Suppressor macrophage treated with lipopolysaccharide for 4 hours (primary cell): ENCODE data around the gene TP53.
"Not testable (repeated sequence)": the region's sequence is repeated elsewhere in the genome, so short reads cannot be mapped to it uniquely, and the experiment has no call there.

Experiments used
- DNase-seq: peaks from one replicate; pipeline ENCODE4 v3.0.0-alpha.2; 2020

TP53 gene

GRCh38 chr17:7629939-7630571, 57.2 kb downstream of the TP53 start, which contains the start of gene SHBG:
Gene SHBG (plus strand): TSS chr17:7630135. CDS start chr17:7630173, 38 bp downstream.
- DNase-seq = no peak

GRCh38 chr17:7627250-7628121, 59.8 kb downstream of the TP53 start, which contains the start of gene SAT2:
Gene SAT2 (minus strand): TSS chr17:7627821. CDS start chr17:7627635, 186 bp downstream.
- peak; percentile 94 for DNase-seq

- DNase-seq = no peak
Measured at GRCh38 chr17:7626956-7627249, 60.4 kb downstream of the TP53 start.

- peak; percentile 82 for DNase-seq
Measured at GRCh38 chr17:7626307-7626706, 61.0 kb downstream of the TP53 start.

GRCh38 chr17:7625749-7626148, 61.5 kb downstream of the TP53 start:
- DNase-seq = not testable (repeated sequence)

- no peak for DNase-seq
Measured at GRCh38 chr17:7623661-7624060, 63.6 kb downstream of the TP53 start.

GRCh38 chr17:7620835-7621234, 66.5 kb downstream of the TP53 start:
- no peak for DNase-seq

- DNase-seq = no peak
Measured at GRCh38 chr17:7618608-7619007, 68.7 kb downstream of the TP53 start.
